ENCODE measurements around the gene SNAP29. TPM values are rescaled to one million over a fixed set of nuclear protein-coding genes. Genes with fewer than 3 reads are reported as not detected.

The SNAP29 gene
- total and polyA plus RNA-seq, 2 donors (not counting 3 experiments of a cell fraction or from before 2014, with no cell fraction given): 16.4 to 26.7 TPM

DNA sequence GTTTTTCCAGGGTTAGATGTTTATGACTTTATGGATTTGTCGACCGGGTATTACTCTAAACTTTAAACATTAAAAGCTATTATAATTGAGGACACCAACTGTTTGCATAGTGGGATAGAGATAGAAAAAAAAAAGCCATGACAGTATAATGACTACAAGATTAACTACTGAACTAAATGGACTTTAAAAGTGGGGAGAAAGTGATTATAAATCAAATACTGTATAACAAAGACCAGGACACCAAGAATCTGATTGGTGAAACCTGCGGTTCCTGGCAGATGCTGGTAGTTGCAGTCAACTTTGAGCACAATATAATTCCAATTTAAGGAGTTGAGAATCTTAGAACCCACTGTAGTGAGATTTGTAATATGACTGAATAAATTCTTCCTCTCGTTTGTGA is 60.9 kb downstream of the SNAP29 start:
- Histone ChIP-seq H3K4me1 (ENCODE audit: control insufficient read depth, extremely low read depth, insufficient read depth, low read length) (peaks cover 6% of the 10 kb centered on the region), H3K27me3 (ENCODE audit: control insufficient read depth in 2 of 2, insufficient read depth in 2 of 2, low read length in 2 of 2) (no peaks in the 10 kb centered on the region), H3K79me2 (ENCODE audit: control insufficient read depth, insufficient read depth, low read length) (peaks cover 74% of the 10 kb centered on the region), H3K36me3 (ENCODE audit: control insufficient read depth in 2 of 2, extremely low read depth in 1 of 2, insufficient read depth in 2 of 2, low read length in 2 of 2) (no peaks in the 10 kb centered on the region), H4K20me1 (replicated peaks; ENCODE audit: control insufficient read depth, extremely low read depth, insufficient read depth, low read length) (peaks cover 9% of the 10 kb centered on the region), H3K9me1 (replicated peaks; ENCODE audit: control insufficient read depth, extremely low read depth, insufficient read depth, low read length) (no peaks in the 10 kb centered on the region), H3K27ac (ENCODE audit: insufficient read depth, low read depth, low read length) (no peak overlapping the region), H3K4me3 (replicated peaks in 1 of 3; ENCODE audit: insufficient read depth in 1 of 3, low read depth in 1 of 3, low read length in 3 of 3) (peak overlapping the region; percentile 69 to 97 (median 95)), H2AFZ (ENCODE audit: low read depth, low read length) (no peak overlapping the region), H3K4me2 (ENCODE audit: insufficient read depth, low read length) (peak overlapping the region; percentile 100), H3K9ac (replicated peaks; ENCODE audit: extremely low read depth, insufficient read depth, low read length) (peak overlapping the region; percentile 69), H3K9me3 (replicated peaks; ENCODE audit: control insufficient read depth, insufficient read depth, low read length) (no peaks in the 10 kb centered on the region)
- DNase-seq (ENCODE audit: low read depth, low spot score) (peak; percentile 24), FAIRE-seq (no peak)
- ChIA-PET CTCF (interaction anchor here (1.4 to 2.8 kb wide), 3 partner anchors 13 to 62 kb away, joined by 3 to 18 read pairs (median 4); partner anchors contain the start of gene LZTR1), POLR2A (no interaction called here)
- TF ChIP-seq JUN (IDR thresholded peaks at IDR 0.05; ENCODE audit: borderline replicate concordance, insufficient read depth, insufficient read length, low read depth): no peak
- dilution Hi-C loops (cut with MboI; ENCODE audit: extremely low pct_ligation_motif_present, low sequenced_read_pairs) (no loop called here), intact Hi-C loops (cut with micrococcal nuclease) (loop anchor here (5.0 kb wide), 1 partner anchor 43 kb away; no protein-coding TSS in a partner anchor)
- TSS peak; percentile 18 for BruUV-seq (replicated peaks)

GRCh38 chr22:20920881-20921203 is 62.0 kb downstream of the SNAP29 start:
- Histone ChIP-seq H3K27me3 (ENCODE audit: control insufficient read depth in 2 of 2, insufficient read depth in 2 of 2, low read length in 2 of 2) (no peaks in the 10 kb centered on the region), H3K9me3 (replicated peaks; ENCODE audit: control insufficient read depth, insufficient read depth, low read length) (no peaks in the 10 kb centered on the region), H3K79me2 (ENCODE audit: control insufficient read depth, insufficient read depth, low read length) (peaks cover 85% of the 10 kb centered on the region), H3K9me1 (replicated peaks; ENCODE audit: control insufficient read depth, extremely low read depth, insufficient read depth, low read length) (no peaks in the 10 kb centered on the region), H3K27ac (ENCODE audit: insufficient read depth, low read depth, low read length) (no peak overlapping the region), H3K4me3 (replicated peaks in 1 of 3; ENCODE audit: insufficient read depth in 1 of 3, low read depth in 1 of 3, low read length in 3 of 3) (peak overlapping the region in 1 of 3 experiments; percentile 97), H3K4me1 (ENCODE audit: control insufficient read depth, extremely low read depth, insufficient read depth, low read length) (peaks cover 6% of the 10 kb centered on the region), H2AFZ (ENCODE audit: low read depth, low read length) (no peak overlapping the region), H3K4me2 (ENCODE audit: insufficient read depth, low read length) (peak overlapping the region; percentile 100), H4K20me1 (replicated peaks; ENCODE audit: control insufficient read depth, extremely low read depth, insufficient read depth, low read length) (peaks cover 9% of the 10 kb centered on the region), H3K36me3 (ENCODE audit: control insufficient read depth in 2 of 2, extremely low read depth in 1 of 2, insufficient read depth in 2 of 2, low read length in 2 of 2) (no peaks in the 10 kb centered on the region), H3K9ac (replicated peaks; ENCODE audit: extremely low read depth, insufficient read depth, low read length) (no peak overlapping the region)
- no TSS peak for BruUV-seq (replicated peaks)
- ChIA-PET POLR2A (no interaction called here), CTCF (interaction anchor here (0.8 to 2.8 kb wide), 8 partner anchors 9 to 61 kb away, joined by 3 to 18 read pairs (median 3); partner anchors contain the start of gene LZTR1)
- FAIRE-seq (no peak), DNase-seq (ENCODE audit: low read depth, low spot score) (no peak)
- TF ChIP-seq, protein P1, sequence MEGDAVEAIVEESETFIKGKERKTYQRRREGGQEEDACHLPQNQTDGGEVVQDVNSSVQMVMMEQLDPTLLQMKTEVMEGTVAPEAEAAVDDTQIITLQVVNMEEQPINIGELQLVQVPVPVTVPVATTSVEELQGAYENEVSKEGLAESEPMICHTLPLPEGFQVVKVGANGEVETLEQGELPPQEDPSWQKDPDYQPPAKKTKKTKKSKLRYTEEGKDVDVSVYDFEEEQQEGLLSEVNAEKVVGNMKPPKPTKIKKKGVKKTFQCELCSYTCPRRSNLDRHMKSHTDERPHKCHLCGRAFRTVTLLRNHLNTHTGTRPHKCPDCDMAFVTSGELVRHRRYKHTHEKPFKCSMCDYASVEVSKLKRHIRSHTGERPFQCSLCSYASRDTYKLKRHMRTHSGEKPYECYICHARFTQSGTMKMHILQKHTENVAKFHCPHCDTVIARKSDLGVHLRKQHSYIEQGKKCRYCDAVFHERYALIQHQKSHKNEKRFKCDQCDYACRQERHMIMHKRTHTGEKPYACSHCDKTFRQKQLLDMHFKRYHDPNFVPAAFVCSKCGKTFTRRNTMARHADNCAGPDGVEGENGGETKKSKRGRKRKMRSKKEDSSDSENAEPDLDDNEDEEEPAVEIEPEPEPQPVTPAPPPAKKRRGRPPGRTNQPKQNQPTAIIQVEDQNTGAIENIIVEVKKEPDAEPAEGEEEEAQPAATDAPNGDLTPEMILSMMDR (IDR thresholded peaks at IDR 0.05; ENCODE audit: extremely low read depth in 1 of 2, insufficient read depth in 1 of 2, low read depth in 1 of 2, low read length in 2 of 2): no peak
- TF ChIP-seq JUN (IDR thresholded peaks at IDR 0.05; ENCODE audit: borderline replicate concordance, insufficient read depth, insufficient read length, low read depth) (no peak), FOS (IDR thresholded peaks at IDR 0.05; ENCODE audit: borderline replicate concordance, insufficient read depth, low read length) (no peak), POLR2AphosphoS5 (IDR thresholded peaks at IDR 0.05; ENCODE audit: insufficient read depth, low read depth, low read length) (no peak), EZH2 (IDR thresholded peaks at IDR 0.05; ENCODE audit: borderline replicate concordance, low read depth, low read length, severe bottlenecking) (no peak), MYC (IDR thresholded peaks at IDR 0.05; ENCODE audit: low read depth, low read length) (no peak), GATA2 (IDR thresholded peaks at IDR 0.05; ENCODE audit: insufficient read depth, insufficient read length, low read depth, low read length) (no peak)
- intact Hi-C loops (cut with micrococcal nuclease): no loop called here
- dilution Hi-C loops (cut with MboI; ENCODE audit: extremely low pct_ligation_motif_present, low sequenced_read_pairs): no loop called here

Data from endothelial cell of umbilical vein (primary cell).